Measurements from ENCODE around the gene MGAM2. TPM values are rescaled to one million over a fixed set of nuclear protein-coding genes. Genes with fewer than 3 reads are reported as not detected.

The MGAM2 gene
- total and polyA plus RNA-seq, 2 of the 8 experiments (the other 6 are each of a cell fraction or from before 2014, with no cell fraction given) = 0.02 TPM; not detected in 1

DNA sequence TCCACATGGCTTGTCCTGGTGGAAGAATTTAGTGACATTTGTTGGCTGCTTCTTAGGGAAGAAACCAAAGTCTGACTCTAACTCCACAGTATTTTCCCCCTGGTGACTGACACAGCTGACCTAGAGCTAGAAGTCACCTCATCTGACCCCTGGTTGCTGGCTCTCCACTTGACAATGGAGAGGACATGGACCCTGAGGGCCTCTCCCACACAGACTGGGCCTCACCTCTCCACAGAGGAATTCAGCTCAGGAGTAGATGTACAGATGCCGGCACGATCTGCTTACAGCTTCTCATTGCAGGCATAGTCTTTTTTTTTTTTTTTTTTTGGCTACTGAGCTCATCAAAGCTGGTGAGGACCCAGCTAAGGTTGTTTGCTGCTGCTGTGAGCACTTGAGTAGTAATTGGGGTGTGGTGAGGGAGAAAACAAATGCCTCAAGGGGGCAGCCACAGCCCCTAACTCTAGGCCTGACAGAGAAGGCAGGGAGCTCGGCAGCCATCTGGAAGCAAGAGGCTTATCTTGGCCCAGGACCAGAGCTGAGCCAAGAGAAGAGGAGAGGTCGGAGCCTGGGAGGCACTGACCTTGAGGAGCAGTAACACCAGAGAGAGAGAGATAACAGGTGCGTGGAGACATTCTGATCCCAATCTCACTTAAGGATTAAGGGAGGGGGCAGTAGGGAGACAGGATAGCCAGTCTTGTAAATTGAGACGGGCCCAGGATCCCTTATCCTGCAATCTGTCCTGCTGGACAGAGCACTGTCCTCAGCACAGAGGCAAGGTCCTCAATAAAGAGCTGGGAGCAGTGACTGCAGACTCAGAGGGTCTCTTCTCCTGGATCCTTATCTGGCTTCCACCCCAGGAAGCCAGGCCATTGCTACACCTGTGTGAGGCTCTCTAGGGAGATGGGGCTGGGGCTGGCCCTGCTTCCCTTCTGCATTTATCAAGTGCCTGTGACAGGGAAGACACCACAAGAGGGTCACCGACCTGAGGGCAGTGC is 136.9 kb downstream of the MGAM2 start:
- Histone ChIP-seq H3K4me3 (ENCODE audit: extremely low read depth in 1 of 4, insufficient read depth in 2 of 4, low read depth in 3 of 4, low read length in 4 of 4) (no peak overlapping the region), H3K18ac (ENCODE audit: extremely low read depth, low read length) (no peak overlapping the region), H3K9me3 (ENCODE audit: insufficient read depth in 2 of 2, low read depth in 1 of 2, low read length in 1 of 2) (no peaks in the 10 kb centered on the region), H3K27ac (ENCODE audit: low read depth, low read length) (no peak overlapping the region), H3K79me1 (ENCODE audit: low read depth, low read length) (no peaks in the 10 kb centered on the region), H3K36me3 (ENCODE audit: control insufficient read depth in 2 of 4, insufficient read depth in 4 of 4, low read length in 3 of 4) (no peaks in the 10 kb centered on the region), H4K8ac (ENCODE audit: extremely low read depth, insufficient read depth, low read length) (no peak overlapping the region), H3K23me2 (ENCODE audit: low read depth, low read length) (no peaks in the 10 kb centered on the region), H3K23ac (ENCODE audit: insufficient read length) (no peak overlapping the region), H4K5ac (ENCODE audit: insufficient read length, low read depth, low read length) (no peak overlapping the region), H3K4me1 (replicated peaks in 1 of 4; ENCODE audit: control insufficient read depth in 3 of 4, insufficient read depth in 4 of 4, low read length in 3 of 4) (peaks cover 0 to 5% (median 2%) of the 10 kb centered on the region in 4 experiments; a peak in 2 of 7 replicates), H2BK120ac (replicated peaks; ENCODE audit: low read depth, low read length) (no peak overlapping the region), H2BK5ac (ENCODE audit: low read depth, low read length) (no peak overlapping the region), H4K91ac (replicated peaks; ENCODE audit: insufficient read length, low read length) (no peak overlapping the region), H3K79me2 (ENCODE audit: control insufficient read depth in 1 of 2, insufficient read depth in 2 of 2, low read length in 2 of 2) (no peaks in the 10 kb centered on the region), H3K56ac (replicated peaks; ENCODE audit: insufficient read length, low read depth, low read length) (no peak overlapping the region), H3K9ac (replicated peaks in 1 of 4; ENCODE audit: extremely low read depth in 1 of 4, low read depth in 3 of 4, low read length in 3 of 4) (no peak overlapping the region), H3K4me2 (ENCODE audit: insufficient read depth in 1 of 2, low read depth in 2 of 2, low read length in 2 of 2) (no peak overlapping the region), H2BK20ac (ENCODE audit: low read length) (no peak overlapping the region), H2AFZ (ENCODE audit: low read length) (peak overlapping the region; percentile 79), H2BK15ac (ENCODE audit: low read length) (no peak overlapping the region), H2BK12ac (ENCODE audit: low read depth, low read length) (no peak overlapping the region), H3K4ac (replicated peaks; ENCODE audit: insufficient read length, low read depth, low read length) (no peak overlapping the region), H3K14ac (ENCODE audit: insufficient read length) (no peak overlapping the region), H2AK5ac (ENCODE audit: low read depth, low read length) (no peak overlapping the region), H3K27me3 (replicated peaks in 1 of 4; ENCODE audit: control insufficient read depth in 3 of 4, extremely low read depth in 1 of 4, insufficient read depth in 3 of 4, low read length in 3 of 4) (no peaks in the 10 kb centered on the region), H4K20me1 (replicated peaks in 1 of 2; ENCODE audit: control insufficient read depth in 1 of 2, insufficient read depth in 2 of 2, low read length in 2 of 2) (no peaks in the 10 kb centered on the region)
- TF ChIP-seq, protein P1, sequence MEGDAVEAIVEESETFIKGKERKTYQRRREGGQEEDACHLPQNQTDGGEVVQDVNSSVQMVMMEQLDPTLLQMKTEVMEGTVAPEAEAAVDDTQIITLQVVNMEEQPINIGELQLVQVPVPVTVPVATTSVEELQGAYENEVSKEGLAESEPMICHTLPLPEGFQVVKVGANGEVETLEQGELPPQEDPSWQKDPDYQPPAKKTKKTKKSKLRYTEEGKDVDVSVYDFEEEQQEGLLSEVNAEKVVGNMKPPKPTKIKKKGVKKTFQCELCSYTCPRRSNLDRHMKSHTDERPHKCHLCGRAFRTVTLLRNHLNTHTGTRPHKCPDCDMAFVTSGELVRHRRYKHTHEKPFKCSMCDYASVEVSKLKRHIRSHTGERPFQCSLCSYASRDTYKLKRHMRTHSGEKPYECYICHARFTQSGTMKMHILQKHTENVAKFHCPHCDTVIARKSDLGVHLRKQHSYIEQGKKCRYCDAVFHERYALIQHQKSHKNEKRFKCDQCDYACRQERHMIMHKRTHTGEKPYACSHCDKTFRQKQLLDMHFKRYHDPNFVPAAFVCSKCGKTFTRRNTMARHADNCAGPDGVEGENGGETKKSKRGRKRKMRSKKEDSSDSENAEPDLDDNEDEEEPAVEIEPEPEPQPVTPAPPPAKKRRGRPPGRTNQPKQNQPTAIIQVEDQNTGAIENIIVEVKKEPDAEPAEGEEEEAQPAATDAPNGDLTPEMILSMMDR (IDR thresholded peaks at IDR 0.05; ENCODE audit: control extremely low read depth in 1 of 3, insufficient read depth in 1 of 3, low read depth in 1 of 3, low read length in 3 of 3) = peak in 1 of 3 experiments; percentile 30; a peak in 2 of 4 replicates
- TF ChIP-seq RAD21 (IDR thresholded peaks at IDR 0.05 in 1 of 2, conservative IDR thresholded peaks at IDR 0.05 in 1 of 2; ENCODE audit: low read depth in 2 of 2, low read length in 2 of 2) (peak in 1 of 2 experiments; percentile 34; a peak in 1 of 4 replicates), SRF (IDR thresholded peaks at IDR 0.05; ENCODE audit: low read depth, low read length) (no peak), TCF12 (IDR thresholded peaks at IDR 0.05; ENCODE audit: low read depth, low read length) (no peak), CHD1 (IDR thresholded peaks at IDR 0.05; ENCODE audit: low read depth, low read length) (no peak), NRF1 (IDR thresholded peaks at IDR 0.05; ENCODE audit: low read depth, low read length) (no peak), BACH1 (IDR thresholded peaks at IDR 0.05; ENCODE audit: low read length) (no peak)
- ChIA-PET POLR2A (ENCODE audit: partially characterized antibody) (no interaction called here), CTCF (ENCODE audit: partially characterized antibody) (interaction anchor here (0.6 to 8.5 kb wide), 16 partner anchors 9 to 138 kb away, joined by 3 to 57 read pairs (median 4); partner anchors contain the start of gene PRSS58)
- peak in 1 of 2 experiments; percentile 51 for DNase-seq (ENCODE audit: low read depth in 1 of 2, low spot score in 2 of 2)
- WGBS, 2 experiments (ENCODE audit: extremely low coverage in 1 of 2, insufficient coverage in 1 of 2, insufficient read length in 1 of 2, insufficient replicate concordance in 2 of 2, low coverage in 1 of 2, low lambda C conversion rate in 2 of 2, missing lambda C conversion rate in 1 of 2) = 82% methylated on average over 5 of the region's 7 CpGs; no CpG with 5 or more reads in 1 of the 2 experiments
- FAIRE-seq = no peak

Measured in H1 (cell line).